CD4-positive, alpha-beta T cell (primary cell): ENCODE results near the gene CRYBB1. TPM values are rescaled to one million over a fixed set of nuclear protein-coding genes. Genes with fewer than 3 reads are reported as not detected.

Source experiments
- ATAC-seq: fragments of 200-7000 bp; cut with Tn5 transposase; one replicate; pipeline ENCODE4 v1.10.0; 2022; ENCODE audit warnings: mild to moderate bottlenecking; ENCODE audit not compliant: poor library complexity
- CTCF ChIA-PET: fragments of 350-600 bp; sonication (Branson Sonifier 250); formaldehyde crosslinking; loops from one replicate; lab custom pipeline; 2021; ENCODE audit warnings: antibody characterized with exemption, inconsistent platforms; lab: Charles Lee
- POLR2A ChIA-PET: fragments of 350-600 bp; sonication (Branson Sonifier 250); formaldehyde crosslinking; loops from one replicate; lab custom pipeline; 2021; ENCODE audit warnings: antibody characterized with exemption, inconsistent platforms; lab: Charles Lee
- DNase-seq, 14 experiments: peaks; one replicate each; pipeline ENCODE4 v3.0.0-alpha.2; 2013 to 2020; ENCODE audit warnings: mixed read lengths in 2 of 14
- H3K27ac ChIP-seq, 2 donors: one replicate each; pipeline versions ENCODE4 v1.5.1 to v1.7.0; 2013; ENCODE audit warnings: low read length in 2 of 2, low read depth in 1 of 2, mild to moderate bottlenecking in 1 of 2
- H3K27me3 ChIP-seq, 2 experiments: 1 replicate in 1 of 2; 2 replicates in 1 of 2; pipeline versions ENCODE4 v1.6.1 to v1.7.0; 2013; ENCODE audit warnings: low read length in 2 of 2, control low read depth in 1 of 2, mild to moderate bottlenecking in 1 of 2, moderate library complexity in 1 of 2; ENCODE audit not compliant: insufficient read depth in 2 of 2, control insufficient read depth in 1 of 2
- H3K36me3 ChIP-seq: one replicate; pipeline ENCODE4 v1.6.1; 2013; ENCODE audit warnings: low read length, control low read depth; ENCODE audit not compliant: insufficient read depth
- H3K4me1 ChIP-seq: one replicate; pipeline ENCODE4 v1.6.1; 2013; ENCODE audit warnings: low read length, control low read depth; ENCODE audit not compliant: insufficient read depth
- H3K4me3 ChIP-seq: one replicate; pipeline ENCODE4 v1.5.1; 2013; ENCODE audit warnings: mild to moderate bottlenecking, low read length, moderate library complexity
- H3K9me3 ChIP-seq, 2 experiments: 1 replicate in 1 of 2; 2 replicates in 1 of 2; pipeline versions ENCODE4 v1.6.1 to v1.7.0; 2013; ENCODE audit warnings: low read length in 2 of 2, mild to moderate bottlenecking in 2 of 2, control low read depth in 1 of 2, moderate library complexity in 1 of 2; ENCODE audit not compliant: control insufficient read depth in 1 of 2, insufficient read depth in 1 of 2
- H3K27ac Mint-ChIP-seq: one replicate; pipeline ENCODE4 v1.8.0; 2020; ENCODE audit warnings: mixed read lengths
- H3K27me3 Mint-ChIP-seq: one replicate; pipeline ENCODE4 v1.8.0; 2021; ENCODE audit warnings: mixed read lengths
- H3K36me3 Mint-ChIP-seq: one replicate; pipeline ENCODE4 v1.8.0; 2021; ENCODE audit warnings: low read depth, mixed read lengths
- H3K4me1 Mint-ChIP-seq: one replicate; pipeline ENCODE4 v1.8.0; 2021; ENCODE audit warnings: low read depth, mixed read lengths
- H3K4me3 Mint-ChIP-seq: one replicate; pipeline ENCODE4 v1.8.0; 2020; ENCODE audit warnings: mild to moderate bottlenecking, mixed read lengths
- H3K9me3 Mint-ChIP-seq: one replicate; pipeline ENCODE4 v1.8.0; 2020; ENCODE audit warnings: mixed read lengths
- CTCF ChIP-seq: fragments of 200-600 bp; IDR thresholded peaks from one replicate; pipeline ENCODE4 v1.8.0; 2022; ENCODE audit warnings: antibody characterized with exemption, mild to moderate bottlenecking
- intact Hi-C, 2 experiments: fragments of 100-400 bp; cut with DNase I in 1 of 2; cut with micrococcal nuclease in 1 of 2; formaldehyde crosslinking; loops; one replicate each; pipeline versions ENCODE4 v1.15.1 to v1.9.0; 2023 to 2025; cut with DNase I, micrococcal nuclease
- total RNA-seq, 174 experiments: library from RNA in 2 of 174; stranded (reverse) in 2 of 174; gene quantifications; one replicate each; pipeline ENCODE4 v1.2.3 and lab custom pipeline; 2021 to 2026

CRYBB1 gene
- total RNA-seq, 2 experiments from 2014 or later: not detected

GRCh38 chr22:26623984-26624383 is 6.2 kb upstream of the CRYBB1 start:
- intact Hi-C loops: no loop called here
- no peak overlapping the region for H3K4me3 Mint-ChIP-seq
- H3K27me3 Mint-ChIP-seq: no peaks in the 10 kb centered on the region
- POLR2A ChIA-PET: no interaction called here
- Histone ChIP-seq H3K9me3 (no peaks in the 10 kb centered on the region), H3K4me1 (no peaks in the 10 kb centered on the region), H3K27ac (no peak overlapping the region), H3K4me3 (no peak overlapping the region), H3K27me3 (no peaks in the 10 kb centered on the region), H3K36me3 (no peaks in the 10 kb centered on the region)
- ATAC-seq (no peak), DNase-seq (no peak)
- CTCF ChIA-PET: interaction anchor here (1.0 kb wide), 1 partner anchor 18 kb away, joined by 3 read pairs; no protein-coding TSS in a partner anchor
- H3K27ac Mint-ChIP-seq: no peak overlapping the region
- no peaks in the 10 kb centered on the region for H3K4me1 Mint-ChIP-seq
- H3K36me3 Mint-ChIP-seq: no peaks in the 10 kb centered on the region
- no peak for TF ChIP-seq CTCF
- H3K9me3 Mint-ChIP-seq: no peaks in the 10 kb centered on the region

- Mint-ChIP-seq H3K9me3 (no peaks in the 10 kb centered on the region), H3K27me3 (no peaks in the 10 kb centered on the region), H3K4me1 (no peaks in the 10 kb centered on the region), H3K36me3 (no peaks in the 10 kb centered on the region), H3K27ac (no peak within 1 kb of the TSS), H3K4me3 (no peak within 1 kb of the TSS)
- TF ChIP-seq CTCF: no peak
- POLR2A ChIA-PET: no interaction called here
- CTCF ChIA-PET: no interaction called here
- ATAC-seq: no peak
- Histone ChIP-seq H3K36me3 (no peaks in the 10 kb centered on the region), H3K9me3 (no peaks in the 10 kb centered on the region), H3K4me1 (no peaks in the 10 kb centered on the region), H3K4me3 (no peak within 1 kb of the TSS), H3K27me3 (no peaks in the 10 kb centered on the region), H3K27ac (no peak within 1 kb of the TSS)
- intact Hi-C loops: no loop called here
- DNase-seq: no peak
Measured at GRCh38 chr22:26621663-26622062, 3.8 kb upstream of the CRYBB1 start, which contains the start of gene CRYBA4. TSS of gene CRYBA4 (plus strand) at chr22:26621963. CDS start at chr22:26622597, 634 bp downstream.

GRCh38 chr22:26620197-26620596 is 2.4 kb upstream of the CRYBB1 start:
- Histone ChIP-seq H3K9me3 (no peaks in the 10 kb centered on the region), H3K4me1 (peaks cover under 1% of the 10 kb centered on the region), H3K4me3 (no peak overlapping the region), H3K27ac (no peak overlapping the region), H3K36me3 (no peaks in the 10 kb centered on the region), H3K27me3 (no peaks in the 10 kb centered on the region)
- H3K4me3 Mint-ChIP-seq: no peak overlapping the region
- no peak for TF ChIP-seq CTCF
- DNase-seq (no peak), ATAC-seq (no peak)
- no peaks in the 10 kb centered on the region for H3K4me1 Mint-ChIP-seq
- ChIA-PET CTCF (no interaction called here), POLR2A (no interaction called here)
- H3K36me3 Mint-ChIP-seq: no peaks in the 10 kb centered on the region
- H3K27ac Mint-ChIP-seq: no peak overlapping the region
- no peaks in the 10 kb centered on the region for H3K27me3 Mint-ChIP-seq
- H3K9me3 Mint-ChIP-seq: no peaks in the 10 kb centered on the region
- intact Hi-C loops: no loop called here
